Measurements from ENCODE around the gene TRIM69.

- TF ChIP-seq CTCF (IDR thresholded peaks at IDR 0.05) = no peak
- TF ChIP-seq POLR2A (IDR thresholded peaks at IDR 0.05) = no peak
Observed at GRCh38 chr15:44706401-44706800, 29.9 kb upstream of the TRIM69 start.

Data from heart left ventricle (tissue), 13 donors.